Stimulated activated CD4-positive, alpha-beta T cell treated with anti-CD3 and anti-CD28 coated beads, TNF-alpha, amount 100 ng/mL, for 48 hours (primary cell): Measurements from ENCODE around the gene TXNRD3.

Experiments
- DNase-seq, 3 donors: peaks; one replicate each; pipeline ENCODE4 v3.0.0-alpha.2; 2020; ENCODE audit warnings: low read depth in 3 of 3

Gene TXNRD3

GRCh38 chr3:126654571-126655383 lies at the start of gene TXNRD3:
TSS of gene TXNRD3 (minus strand) at chr3:126655124.
- DNase-seq = peak; percentile 55 to 78 (median 63)

GRCh38 chr3:126703512-126704493 lies 48.9 kb upstream of the TXNRD3 start, which contains the start of gene CHCHD6:
TSS of gene CHCHD6 (plus strand) at chr3:126704240. CDS start at chr3:126704313, 73 bp downstream.
- DNase-seq = peak; percentile 91 to 93 (median 93)

GRCh38 chr3:126699011-126699410 lies 44.1 kb upstream of the TXNRD3 start:
- no peak for DNase-seq

DNA sequence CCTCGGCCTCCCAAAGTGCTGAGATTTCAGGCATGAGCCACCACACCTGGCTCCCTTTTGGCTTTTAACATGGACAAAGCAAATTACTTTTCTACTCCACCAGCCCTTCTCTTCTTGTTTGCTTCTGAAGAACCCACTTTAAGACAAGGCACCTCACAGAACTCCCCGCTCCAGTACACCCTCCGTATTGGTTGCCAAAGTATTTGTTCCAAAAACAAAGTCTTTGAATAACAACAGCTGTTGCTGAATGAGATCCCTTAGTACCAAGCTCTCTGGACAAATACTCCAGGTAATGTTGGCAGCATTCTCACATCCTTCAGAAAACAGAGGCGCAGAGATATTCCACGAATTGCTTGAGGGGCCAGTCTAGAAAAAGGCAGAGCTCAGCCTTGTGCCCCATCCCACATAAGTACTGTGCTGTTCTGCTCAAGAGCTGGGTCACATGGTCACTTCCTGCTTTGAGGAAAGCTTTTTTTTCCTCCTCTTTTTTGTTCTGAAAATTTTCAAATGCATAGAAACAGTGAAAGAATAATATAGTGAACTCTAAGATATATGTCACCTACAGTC lies 41.9 kb upstream of the TXNRD3 start:
- DNase-seq = no peak

DNA sequence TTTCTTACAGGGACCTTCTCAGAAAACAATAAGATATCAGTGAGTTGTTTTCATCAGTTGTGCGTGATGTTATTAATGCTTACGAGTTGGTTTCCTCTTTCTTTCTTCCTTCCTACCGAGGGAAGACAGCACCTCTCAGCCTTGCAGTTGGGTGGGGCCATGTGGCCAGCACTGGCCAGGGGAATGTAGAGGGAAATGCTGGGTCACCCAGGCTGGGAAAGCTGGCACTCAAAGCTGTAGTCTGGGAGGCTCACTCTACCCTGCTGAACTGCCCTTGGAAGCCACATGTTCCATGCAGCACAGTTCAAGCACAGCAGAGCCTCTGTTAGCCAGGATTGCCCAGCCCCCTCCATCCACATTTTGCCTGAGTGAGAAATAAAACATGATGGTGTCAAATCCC lies 39.0 kb upstream of the TXNRD3 start:
- no peak for DNase-seq

DNA sequence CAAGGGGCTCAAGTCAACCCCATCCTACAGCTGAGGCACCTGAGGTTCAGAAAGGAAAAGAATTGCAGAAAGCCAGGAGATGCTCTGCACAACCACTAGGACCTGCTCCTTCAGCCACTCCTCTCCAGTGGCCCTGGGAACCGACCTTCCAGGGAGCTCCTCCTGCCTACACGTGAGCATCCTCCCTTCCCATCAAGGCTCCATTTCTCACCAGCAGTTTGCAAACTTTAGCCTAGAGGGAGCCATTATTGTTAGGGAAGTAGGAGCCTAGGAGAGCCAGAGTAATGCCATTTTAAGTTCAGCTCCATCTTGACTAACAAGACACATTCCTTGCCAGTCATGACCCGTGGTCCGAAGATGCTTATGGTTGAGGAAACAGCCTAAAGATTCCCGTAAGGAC lies 37.9 kb upstream of the TXNRD3 start:
- no peak for DNase-seq

DNA sequence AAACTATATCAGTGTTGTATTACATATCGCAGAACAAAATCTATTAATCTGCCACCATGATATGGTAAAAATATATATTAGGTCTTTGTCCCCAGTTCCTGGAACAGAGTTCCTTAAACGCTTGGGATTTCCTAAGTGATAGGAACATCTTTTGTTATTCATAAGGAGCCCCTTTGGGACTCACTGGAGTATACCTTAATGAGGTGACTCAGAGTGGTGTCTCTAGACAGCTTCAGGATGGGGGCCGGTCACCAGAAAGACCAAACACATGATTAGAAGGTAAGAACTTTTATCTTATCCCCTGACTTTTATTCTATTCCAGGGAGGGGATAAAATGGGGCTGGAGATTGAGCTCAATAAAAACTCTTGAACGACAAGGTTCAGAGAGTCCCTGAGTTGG lies 36.8 kb upstream of the TXNRD3 start:
- DNase-seq = no peak

DNA sequence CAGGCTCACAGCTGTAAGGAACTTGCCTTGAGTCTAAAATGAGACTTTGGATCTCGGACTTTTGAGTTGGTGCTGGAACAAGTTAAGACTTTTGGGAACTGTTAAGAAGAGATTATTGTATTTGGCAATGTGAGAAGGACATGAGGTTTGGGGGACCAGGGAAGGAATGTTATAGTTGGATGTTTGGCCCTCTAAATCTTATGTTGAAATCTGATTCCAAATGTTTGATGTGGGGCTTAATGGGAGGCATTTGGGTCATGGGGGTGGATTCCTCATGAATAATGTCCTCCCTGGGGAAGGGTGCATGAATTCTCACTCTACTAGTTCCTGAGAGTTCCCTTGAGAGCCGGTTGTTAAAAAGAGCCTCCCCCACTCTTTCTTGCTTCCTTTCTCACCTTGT lies 30.6 kb upstream of the TXNRD3 start:
- no peak for DNase-seq

- no peak for DNase-seq
Measured at GRCh38 chr3:126685021-126685420, 30.1 kb upstream of the TXNRD3 start.

GRCh38 chr3:126684218-126684751 lies 29.4 kb upstream of the TXNRD3 start:
- DNase-seq = no peak

DNA sequence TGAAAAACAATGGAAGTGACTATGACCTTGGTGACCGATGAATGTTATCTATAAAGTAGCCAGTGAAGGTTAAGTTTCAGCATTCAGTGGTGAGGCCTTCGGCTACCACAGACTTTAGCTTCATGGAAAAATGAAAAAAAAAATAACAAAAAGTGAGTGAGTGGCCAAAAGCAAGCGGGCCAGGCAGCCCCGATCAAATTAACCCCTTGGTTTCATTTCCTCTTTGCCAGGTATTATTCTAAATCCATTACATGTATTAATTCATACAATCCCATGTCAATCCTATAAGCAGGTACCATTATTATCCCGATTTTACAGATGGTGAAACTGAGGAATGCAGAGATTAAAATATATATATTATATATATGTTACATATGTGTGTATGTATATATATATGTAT lies 28.1 kb upstream of the TXNRD3 start:
- no peak for DNase-seq

DNA sequence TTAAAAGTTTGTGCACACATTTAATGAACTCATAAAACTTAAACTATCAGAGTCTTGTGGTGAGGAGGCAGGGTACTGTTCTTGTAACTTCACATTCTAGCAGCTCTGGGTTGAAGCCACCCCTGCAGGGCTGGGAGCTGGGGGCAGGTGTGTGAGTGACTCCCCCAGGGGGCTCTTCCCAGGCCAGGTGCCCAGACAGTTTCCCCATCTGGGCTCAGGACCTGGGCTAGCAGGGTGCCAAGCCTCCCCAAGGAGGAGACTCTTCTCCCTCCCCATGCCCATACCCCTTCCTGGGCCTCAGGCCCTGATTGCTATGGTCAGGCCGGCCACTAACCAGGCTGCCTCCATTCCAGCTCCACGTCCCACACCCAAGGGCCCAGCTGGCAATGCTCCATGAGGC lies 27.1 kb upstream of the TXNRD3 start:
- DNase-seq = no peak

DNA sequence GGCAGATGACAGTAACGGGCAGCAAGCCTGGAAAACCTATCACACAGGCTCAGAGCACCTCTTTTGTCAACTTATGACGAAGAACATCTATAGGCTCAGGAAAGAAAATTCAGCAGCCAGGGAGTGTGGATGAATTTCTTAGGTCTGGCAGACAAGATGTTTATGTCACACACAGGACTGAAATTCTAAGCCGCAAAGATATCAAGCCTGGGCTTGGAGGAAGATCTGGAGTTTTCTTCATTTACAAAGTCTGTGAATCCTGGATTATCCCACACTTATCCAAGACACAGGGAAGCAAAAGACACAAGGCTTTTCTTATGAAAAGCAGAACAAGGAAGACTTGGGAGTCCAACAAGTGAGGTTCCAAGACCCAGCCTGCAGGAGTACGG lies 25.7 kb upstream of the TXNRD3 start:
- DNase-seq = no peak

- DNase-seq = no peak
Measured at GRCh38 chr3:126679831-126680666, 25.1 kb upstream of the TXNRD3 start.

GRCh38 chr3:126679318-126679751 lies 24.4 kb upstream of the TXNRD3 start:
- peak; percentile 59 to 70 (median 69) for DNase-seq

GRCh38 chr3:126678693-126679317 lies 23.9 kb upstream of the TXNRD3 start:
- no peak for DNase-seq

DNA sequence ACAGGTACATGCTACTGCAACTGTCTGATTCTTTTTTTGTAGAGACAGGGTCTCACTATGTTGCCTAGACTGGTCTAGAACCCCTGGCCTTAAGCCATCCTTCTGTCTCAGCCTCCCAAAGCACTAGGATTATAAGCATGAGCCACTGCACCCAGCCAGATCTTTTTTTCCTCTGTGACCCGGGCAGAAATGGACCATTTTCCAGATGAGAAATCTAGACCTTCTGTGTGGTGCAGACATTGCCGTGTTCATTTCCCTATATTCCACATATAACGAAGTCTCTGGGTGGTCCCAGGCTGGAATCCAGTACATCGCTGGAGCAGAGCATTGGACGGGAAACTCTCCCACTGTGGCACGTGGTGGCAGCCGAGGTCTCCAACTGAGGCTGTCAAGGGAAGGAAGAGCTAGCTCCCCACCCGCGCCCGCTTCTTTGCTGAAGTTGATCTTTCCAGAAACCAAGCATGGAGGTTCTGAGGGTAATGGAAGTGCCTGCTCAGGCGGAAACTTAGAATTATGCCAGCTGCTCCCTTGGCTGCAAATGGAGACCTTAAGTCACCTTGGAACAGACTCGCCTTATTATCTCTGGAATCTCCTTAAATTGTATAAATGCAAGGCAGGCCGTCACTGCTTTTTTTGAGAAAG lies 23.1 kb upstream of the TXNRD3 start:
- DNase-seq = no peak

GRCh38 chr3:126676919-126677705 lies 22.2 kb upstream of the TXNRD3 start:
- no peak for DNase-seq

GRCh38 chr3:126672741-126673140 lies 17.8 kb upstream of the TXNRD3 start:
- DNase-seq = no peak
